ENCODE results near the gene LAG3. TPM values are rescaled to one million over a fixed set of nuclear protein-coding genes. Genes with fewer than 3 reads are reported as not detected.

The LAG3 gene
- total RNA-seq, 2 donors from 2014 or later: 71.3 to 117 TPM

- Mint-ChIP-seq H3K36me3 (peaks cover 27 to 54% of the 10 kb centered on the region in 2 donors), H3K27ac (peak overlapping the region in 1 of 2 donors; percentile 60), H3K9me3 (no peaks in the 10 kb centered on the region)
- ATAC-seq: no peak
- no peak for DNase-seq (ENCODE audit: low spot score in 2 of 2)
Observed at GRCh38 chr12:6777386-6777785, 5.1 kb downstream of the LAG3 start.

- H3K9me3 Mint-ChIP-seq: no peaks in the 10 kb centered on the region
- DNase-seq (ENCODE audit: low spot score in 2 of 2) (no peak), ATAC-seq (no peak)
- peak overlapping the region in 1 of 2 donors; percentile 60 for H3K27ac Mint-ChIP-seq
- H3K36me3 Mint-ChIP-seq: peaks cover 27 to 50% of the 10 kb centered on the region in 2 donors
Observed at GRCh38 chr12:6778217-6778573, 5.9 kb downstream of the LAG3 start.

- peak; percentile 63 to 79 for ATAC-seq
- peak; percentile 89 to 91 for DNase-seq (ENCODE audit: low spot score in 2 of 2)
- peak overlapping the region; percentile 60 to 78 for H3K27ac Mint-ChIP-seq
- peaks cover 27 to 47% of the 10 kb centered on the region in 2 donors for H3K36me3 Mint-ChIP-seq
- H3K9me3 Mint-ChIP-seq: no peaks in the 10 kb centered on the region
Observed at GRCh38 chr12:6778574-6779550, 6.5 kb downstream of the LAG3 start.

GRCh38 chr12:6779708-6780432 is 7.5 kb downstream of the LAG3 start:
- H3K27ac Mint-ChIP-seq: peak overlapping the region; percentile 60 to 78
- DNase-seq (ENCODE audit: low spot score in 2 of 2): no peak
- peaks cover 21 to 38% of the 10 kb centered on the region in 2 donors for H3K36me3 Mint-ChIP-seq
- peak; percentile 19 to 30 for ATAC-seq
- no peaks in the 10 kb centered on the region for H3K9me3 Mint-ChIP-seq

GRCh38 chr12:6780573-6780972 is 8.3 kb downstream of the LAG3 start:
- ATAC-seq: peak; percentile 61 to 81

GRCh38 chr12:6782119-6782518 is 9.8 kb downstream of the LAG3 start:
- Mint-ChIP-seq H3K36me3 (peaks cover 5 to 18% of the 10 kb centered on the region in 2 donors), H3K27ac (no peak overlapping the region), H3K9me3 (no peaks in the 10 kb centered on the region)
- DNase-seq (ENCODE audit: low spot score in 2 of 2) (no peak), ATAC-seq (no peak)

More at GRCh38 chr12:6780573-6780972, 8.3 kb downstream of the LAG3 start:
- H3K27ac Mint-ChIP-seq: peak overlapping the region; percentile 50 to 60
- DNase-seq (ENCODE audit: low spot score in 2 of 2): peak in 1 of 2 donors; percentile 70
- H3K36me3 Mint-ChIP-seq: peaks cover 14 to 31% of the 10 kb centered on the region in 2 donors
- H3K9me3 Mint-ChIP-seq: no peaks in the 10 kb centered on the region

- H3K27ac Mint-ChIP-seq: peak overlapping the region in 1 of 2 donors; percentile 1
- no peak for DNase-seq (ENCODE audit: low spot score in 2 of 2)
Observed at GRCh38 chr12:6782850-6783566, 10.7 kb downstream of the LAG3 start.

GRCh38 chr12:6783828-6784227 is 11.5 kb downstream of the LAG3 start:
- peak in 1 of 2 donors; percentile 21 for ATAC-seq
- H3K27ac Mint-ChIP-seq: peak overlapping the region in 1 of 2 donors; percentile 1
- H3K9me3 Mint-ChIP-seq: no peaks in the 10 kb centered on the region
- no peak for DNase-seq (ENCODE audit: low spot score in 2 of 2)
- H3K36me3 Mint-ChIP-seq: peaks cover under 1 to 1% of the 10 kb centered on the region in 2 donors

More at GRCh38 chr12:6782850-6783566, 10.7 kb downstream of the LAG3 start:
- Mint-ChIP-seq H3K9me3 (no peaks in the 10 kb centered on the region), H3K36me3 (peaks cover 5 to 10% of the 10 kb centered on the region in 2 donors)
- ATAC-seq: no peak

- ATAC-seq: peak in 1 of 2 donors; percentile 18
- H3K36me3 Mint-ChIP-seq: no peaks in the 10 kb centered on the region
- peak overlapping the region; percentile 1 to 29 for H3K27ac Mint-ChIP-seq
Observed at GRCh38 chr12:6784296-6784695, 12.0 kb downstream of the LAG3 start.

GRCh38 chr12:6784761-6785160 is 12.4 kb downstream of the LAG3 start:
- Mint-ChIP-seq H3K36me3 (peaks cover 4% of the 10 kb centered on the region in 2 donors), H3K27ac (peak overlapping the region in 1 of 2 donors; percentile 29), H3K9me3 (no peaks in the 10 kb centered on the region)
- no peak for ATAC-seq
- no peak for DNase-seq (ENCODE audit: low spot score in 2 of 2)

More at GRCh38 chr12:6784296-6784695, 12.0 kb downstream of the LAG3 start:
- H3K9me3 Mint-ChIP-seq: no peaks in the 10 kb centered on the region
- DNase-seq (ENCODE audit: low spot score in 2 of 2): no peak

- DNase-seq (ENCODE audit: low spot score in 2 of 2) (no peak), ATAC-seq (peak in 1 of 2 donors; percentile 16)
- H3K27ac Mint-ChIP-seq: peak overlapping the region; percentile 40 to 82
- peaks cover 14 to 19% of the 10 kb centered on the region in 2 donors for H3K36me3 Mint-ChIP-seq
- no peaks in the 10 kb centered on the region for H3K9me3 Mint-ChIP-seq
Observed at GRCh38 chr12:6786416-6787094, 14.2 kb downstream of the LAG3 start.

- ATAC-seq: no peak
- DNase-seq (ENCODE audit: low spot score in 2 of 2): no peak
- Mint-ChIP-seq H3K9me3 (no peaks in the 10 kb centered on the region), H3K36me3 (peaks cover 20 to 26% of the 10 kb centered on the region in 2 donors), H3K27ac (peak overlapping the region in 1 of 2 donors; percentile 82)
Observed at GRCh38 chr12:6787309-6787708, 15.0 kb downstream of the LAG3 start.

- Mint-ChIP-seq H3K27ac (peak within 1 kb of the TSS; percentile 94 to 95), H3K36me3 (peaks cover 26 to 36% of the 10 kb centered on the region in 2 donors), H3K9me3 (no peaks in the 10 kb centered on the region)
- peak; percentile 77 to 80 for ATAC-seq
- DNase-seq (ENCODE audit: low spot score in 2 of 2): peak; percentile 81 to 84
Observed at GRCh38 chr12:6788972-6789924, 16.9 kb downstream of the LAG3 start, which contains the start of gene CD4. Gene CD4, plus strand, starts transcription at chr12:6789528. Its CDS starts 10,611 bp downstream, at chr12:6800139.

- Mint-ChIP-seq H3K9me3 (no peaks in the 10 kb centered on the region), H3K36me3 (peaks cover 26 to 36% of the 10 kb centered on the region in 2 donors), H3K27ac (peak overlapping the region; percentile 94 to 95)
- DNase-seq (ENCODE audit: low spot score in 2 of 2) (peak in 1 of 2 donors; percentile 67), ATAC-seq (peak; percentile 41 to 55)
Observed at GRCh38 chr12:6790496-6791150, 18.3 kb downstream of the LAG3 start.
